ENCODE results near the gene TDP2.

DNA sequence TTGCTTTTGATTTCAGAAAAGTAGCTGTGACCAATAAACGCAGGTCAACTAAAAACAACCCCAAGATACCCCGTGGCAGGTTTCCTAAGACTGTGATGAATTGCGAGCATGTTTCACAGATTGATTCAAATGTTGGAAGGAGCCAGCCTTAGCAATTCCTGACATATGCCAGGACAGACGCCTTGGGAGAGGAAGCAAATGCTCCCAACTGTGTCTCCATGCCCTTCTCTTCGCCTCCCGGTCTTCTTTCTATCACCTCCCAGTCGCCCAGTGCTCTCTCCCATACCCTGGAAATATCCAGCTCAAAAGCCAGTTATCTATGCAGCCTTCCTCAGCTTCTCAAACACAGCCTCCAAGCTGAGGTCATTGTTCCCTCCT is 52.7 kb downstream of the TDP2 start:
- TF ChIP-seq SREBF2 (CRISPR knock-in tag; IDR thresholded peaks at IDR 0.05) (no peak), NFYB (IDR thresholded peaks at IDR 0.05; ENCODE audit: extremely low read depth, insufficient read length) (no peak), JUNB (CRISPR knock-in tag; conservative IDR thresholded peaks at IDR 0.05) (no peak), BRCA1 (IDR thresholded peaks at IDR 0.05) (no peak), BRCA1 (CRISPR knock-in tag; IDR thresholded peaks at IDR 0.05) (no peak), HCFC1 (IDR thresholded peaks at IDR 0.05; ENCODE audit: low read depth, low read length) (no peak), ZNF780A (CRISPR knock-in tag; IDR thresholded peaks at IDR 0.05) (no peak)
- TF ChIP-seq, protein P1, sequence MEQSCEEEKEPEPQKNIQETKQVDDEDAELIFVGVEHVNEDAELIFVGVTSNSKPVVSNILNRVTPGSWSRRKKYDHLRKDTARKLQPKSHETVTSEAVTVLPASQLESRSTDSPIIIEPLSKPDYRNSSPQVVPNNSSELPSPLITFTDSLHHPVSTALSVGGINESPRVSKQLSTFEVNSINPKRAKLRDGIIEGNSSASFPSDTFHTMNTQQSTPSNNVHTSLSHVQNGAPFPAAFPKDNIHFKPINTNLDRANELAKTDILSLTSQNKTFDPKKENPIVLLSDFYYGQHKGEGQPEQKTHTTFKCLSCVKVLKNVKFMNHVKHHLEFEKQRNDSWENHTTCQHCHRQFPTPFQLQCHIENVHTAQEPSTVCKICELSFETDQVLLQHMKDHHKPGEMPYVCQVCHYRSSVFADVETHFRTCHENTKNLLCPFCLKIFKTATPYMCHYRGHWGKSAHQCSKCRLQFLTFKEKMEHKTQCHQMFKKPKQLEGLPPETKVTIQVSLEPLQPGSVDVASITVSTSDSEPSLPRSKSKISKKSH (CRISPR knock-in tag; IDR thresholded peaks at IDR 0.05) = no peak
- TF ChIP-seq, protein P2, sequence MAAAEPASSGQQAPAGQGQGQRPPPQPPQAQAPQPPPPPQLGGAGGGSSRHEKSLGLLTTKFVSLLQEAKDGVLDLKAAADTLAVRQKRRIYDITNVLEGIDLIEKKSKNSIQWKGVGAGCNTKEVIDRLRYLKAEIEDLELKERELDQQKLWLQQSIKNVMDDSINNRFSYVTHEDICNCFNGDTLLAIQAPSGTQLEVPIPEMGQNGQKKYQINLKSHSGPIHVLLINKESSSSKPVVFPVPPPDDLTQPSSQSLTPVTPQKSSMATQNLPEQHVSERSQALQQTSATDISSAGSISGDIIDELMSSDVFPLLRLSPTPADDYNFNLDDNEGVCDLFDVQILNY (CRISPR knock-in tag; IDR thresholded peaks at IDR 0.05) = no peak
- TF ChIP-seq, protein P3, sequence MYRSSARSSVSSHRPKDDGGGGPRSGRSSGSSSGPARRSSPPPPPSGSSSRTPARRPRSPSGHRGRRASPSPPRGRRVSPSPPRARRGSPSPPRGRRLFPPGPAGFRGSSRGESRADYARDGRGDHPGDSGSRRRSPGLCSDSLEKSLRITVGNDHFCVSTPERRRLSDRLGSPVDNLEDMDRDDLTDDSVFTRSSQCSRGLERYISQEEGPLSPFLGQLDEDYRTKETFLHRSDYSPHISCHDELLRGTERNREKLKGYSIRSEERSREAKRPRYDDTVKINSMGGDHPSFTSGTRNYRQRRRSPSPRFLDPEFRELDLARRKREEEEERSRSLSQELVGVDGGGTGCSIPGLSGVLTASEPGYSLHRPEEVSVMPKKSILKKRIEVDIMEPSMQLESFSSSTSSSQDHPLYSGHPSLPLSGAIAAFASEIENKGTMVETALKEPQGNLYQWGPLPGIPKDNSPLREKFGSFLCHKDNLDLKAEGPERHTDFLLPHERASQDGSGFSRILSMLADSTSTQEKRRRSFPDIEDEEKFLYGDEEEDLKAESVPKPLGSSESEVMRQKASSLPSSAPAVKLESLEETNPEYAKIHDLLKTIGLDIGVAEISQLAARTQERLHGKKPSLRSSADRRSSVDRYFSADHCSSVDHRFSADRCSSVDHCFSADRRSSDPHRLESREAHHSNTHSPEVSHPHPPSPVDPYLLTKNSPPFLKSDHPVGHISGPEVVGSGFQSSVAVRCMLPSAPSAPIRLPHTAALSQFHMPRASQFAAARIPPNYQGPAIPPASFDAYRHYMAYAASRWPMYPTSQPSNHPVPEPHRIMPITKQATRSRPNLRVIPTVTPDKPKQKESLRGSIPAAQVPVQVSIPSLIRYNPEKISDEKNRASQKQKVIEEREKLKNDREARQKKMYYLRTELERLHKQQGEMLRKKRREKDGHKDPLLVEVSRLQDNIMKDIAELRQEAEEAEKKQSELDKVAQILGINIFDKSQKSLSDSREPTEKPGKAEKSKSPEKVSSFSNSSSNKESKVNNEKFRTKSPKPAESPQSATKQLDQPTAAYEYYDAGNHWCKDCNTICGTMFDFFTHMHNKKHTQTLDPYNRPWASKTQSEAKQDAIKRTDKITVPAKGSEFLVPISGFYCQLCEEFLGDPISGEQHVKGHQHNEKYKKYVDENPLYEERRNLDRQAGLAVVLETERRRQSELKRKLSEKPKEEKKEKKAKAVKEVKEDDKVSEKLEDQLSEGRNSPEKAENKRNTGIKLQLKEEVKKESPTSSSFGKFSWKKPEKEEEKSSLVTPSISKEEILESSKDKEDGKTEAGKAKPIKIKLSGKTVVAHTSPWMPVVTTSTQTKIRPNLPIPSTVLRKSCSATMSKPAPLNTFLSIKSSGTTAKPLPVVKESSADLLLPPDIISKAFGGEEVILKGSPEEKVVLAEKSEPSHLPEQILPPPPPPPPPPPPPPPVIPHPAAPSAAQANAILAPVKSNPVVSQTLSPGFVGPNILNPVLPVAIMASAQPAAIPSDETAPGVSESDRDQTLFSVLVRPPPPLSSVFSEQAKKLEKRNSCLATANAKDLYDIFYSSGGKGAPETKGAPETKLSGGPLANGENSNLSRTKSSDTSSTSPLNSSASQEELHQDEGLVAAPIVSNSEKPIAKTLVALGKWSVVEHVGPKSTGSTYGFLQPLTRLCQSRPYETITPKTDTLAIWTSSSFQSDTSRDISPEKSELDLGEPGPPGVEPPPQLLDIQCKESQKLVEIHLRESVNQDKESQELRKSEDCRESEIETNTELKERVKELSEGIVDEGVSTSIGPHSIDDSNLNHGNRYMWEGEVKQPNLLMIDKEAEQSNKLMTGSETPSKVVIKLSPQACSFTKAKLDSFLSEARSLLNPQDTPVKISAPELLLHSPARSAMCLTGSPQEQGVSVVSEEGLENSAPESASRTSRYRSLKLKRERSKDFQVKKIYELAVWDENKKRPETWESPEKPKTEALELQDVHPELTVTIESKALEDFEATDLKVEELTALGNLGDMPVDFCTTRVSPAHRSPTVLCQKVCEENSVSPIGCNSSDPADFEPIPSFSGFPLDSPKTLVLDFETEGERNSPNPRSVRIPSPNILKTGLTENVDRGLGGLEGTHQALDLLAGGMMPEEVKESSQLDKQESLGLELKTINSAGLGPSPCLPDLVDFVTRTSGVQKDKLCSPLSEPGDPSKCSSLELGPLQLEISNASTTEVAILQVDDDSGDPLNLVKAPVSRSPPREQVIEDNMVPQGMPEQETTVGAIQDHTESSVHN (IDR thresholded peaks at IDR 0.05; ENCODE audit: borderline replicate concordance in 1 of 2, low read depth in 1 of 2) = no peak
